ENCODE data around the gene UNC5B. TPM values are rescaled to one million over a fixed set of nuclear protein-coding genes. Genes with fewer than 3 reads are reported as not detected.

The UNC5B gene
- total and polyA plus RNA-seq, 10 donors: 0.74 to 21.1 (median 11.3) TPM

- H3K4me1 ChIP-seq: peaks cover 5 to 22% (median 15%) of the 10 kb centered on the region in 6 donors
- H3K36me3 ChIP-seq: no peaks in the 10 kb centered on the region
- H3K27ac ChIP-seq: peak overlapping the region in 1 of 8 donors; percentile 47
- no peak overlapping the region for H3K4me3 ChIP-seq
- DNase-seq: no peak
- intact Hi-C loops (cut with DNase I; ENCODE audit: low total_unique reads): loop anchor here (5.0 to 10.0 kb wide), 4 partner anchors 297 to 735 kb away; no protein-coding TSS in a partner anchor
- no peaks in the 10 kb centered on the region for H3K9me3 ChIP-seq
- TF ChIP-seq POLR2AphosphoS5 (IDR thresholded peaks at IDR 0.05) (no peak), POLR2A (IDR thresholded peaks at IDR 0.05) (no peak), CTCF (IDR thresholded peaks at IDR 0.05 in 8 of 11, conservative IDR thresholded peaks at IDR 0.05 in 3 of 11) (no peak)
- H3K27me3 ChIP-seq (replicated peaks in 1 of 7): peaks cover 0 to 5% (median 0%) of the 10 kb centered on the region in 7 donors
- WGBS, 5 donors: 54 to 78% (median 62%) methylated on average over 3 of the region's 3 CpGs
Observed at GRCh38 chr10:71309919-71310318, 97.5 kb downstream of the UNC5B start.

- Histone ChIP-seq H3K27ac (peak overlapping the region in 2 of 8 donors; percentile 63 to 66), H3K9me3 (no peaks in the 10 kb centered on the region), H3K4me3 (no peak overlapping the region), H3K36me3 (no peaks in the 10 kb centered on the region), H3K4me1 (peaks cover 5 to 35% (median 22%) of the 10 kb centered on the region in 6 donors), H3K27me3 (replicated peaks in 1 of 7) (peaks cover 0 to 5% (median 0%) of the 10 kb centered on the region in 7 donors)
- no peak for TF ChIP-seq POLR2A (IDR thresholded peaks at IDR 0.05)
- no peak for TF ChIP-seq CTCF (IDR thresholded peaks at IDR 0.05 in 8 of 11, conservative IDR thresholded peaks at IDR 0.05 in 3 of 11)
- TF ChIP-seq POLR2AphosphoS5 (IDR thresholded peaks at IDR 0.05): no peak
- WGBS, 5 donors: 79 to 94% (median 90%) methylated on average over 1 of the region's 1 CpG
- no peak for DNase-seq
- intact Hi-C loops (cut with DNase I; ENCODE audit: low total_unique reads): loop anchor here (2.0 to 10.0 kb wide), 5 partner anchors 259 to 733 kb away; no protein-coding TSS in a partner anchor
Observed at GRCh38 chr10:71312220-71312619, 99.8 kb downstream of the UNC5B start.

GRCh38 chr10:71312811-71313789 is 100.7 kb downstream of the UNC5B start:
- no peak for DNase-seq
- Histone ChIP-seq H3K27ac (peak overlapping the region in 7 of 8 donors; percentile 13 to 70 (median 63)), H3K4me1 (peaks cover 5 to 35% (median 22%) of the 10 kb centered on the region in 6 donors), H3K27me3 (replicated peaks in 1 of 7) (peaks cover 0 to 5% (median 0%) of the 10 kb centered on the region in 7 donors), H3K36me3 (no peaks in the 10 kb centered on the region), H3K9me3 (no peaks in the 10 kb centered on the region), H3K4me3 (no peak overlapping the region)
- TF ChIP-seq POLR2AphosphoS5 (IDR thresholded peaks at IDR 0.05) (peak in 1 of 3 donors; percentile 67), CTCF (IDR thresholded peaks at IDR 0.05 in 8 of 11, conservative IDR thresholded peaks at IDR 0.05 in 3 of 11) (no peak), POLR2A (IDR thresholded peaks at IDR 0.05) (no peak)
- intact Hi-C loops (cut with DNase I; ENCODE audit: low total_unique reads): loop anchor here (2.0 to 10.0 kb wide), 5 partner anchors 258 to 732 kb away; no protein-coding TSS in a partner anchor
- 58 to 73% (median 64%) methylated on average over 18 to 19 of the region's 19 CpGs for WGBS, 5 donors
